ENCODE results near the gene URI1. TPM values are rescaled to one million over a fixed set of nuclear protein-coding genes. Genes with fewer than 3 reads are reported as not detected.

URI1 gene
- total RNA-seq (10 to 100 TPM; 54.6 to 69.2 (median 60.6) TPM), polyA plus RNA-seq (10 to 100 TPM; 20.8 to 34.2 (median 29.1) TPM)

DNA sequence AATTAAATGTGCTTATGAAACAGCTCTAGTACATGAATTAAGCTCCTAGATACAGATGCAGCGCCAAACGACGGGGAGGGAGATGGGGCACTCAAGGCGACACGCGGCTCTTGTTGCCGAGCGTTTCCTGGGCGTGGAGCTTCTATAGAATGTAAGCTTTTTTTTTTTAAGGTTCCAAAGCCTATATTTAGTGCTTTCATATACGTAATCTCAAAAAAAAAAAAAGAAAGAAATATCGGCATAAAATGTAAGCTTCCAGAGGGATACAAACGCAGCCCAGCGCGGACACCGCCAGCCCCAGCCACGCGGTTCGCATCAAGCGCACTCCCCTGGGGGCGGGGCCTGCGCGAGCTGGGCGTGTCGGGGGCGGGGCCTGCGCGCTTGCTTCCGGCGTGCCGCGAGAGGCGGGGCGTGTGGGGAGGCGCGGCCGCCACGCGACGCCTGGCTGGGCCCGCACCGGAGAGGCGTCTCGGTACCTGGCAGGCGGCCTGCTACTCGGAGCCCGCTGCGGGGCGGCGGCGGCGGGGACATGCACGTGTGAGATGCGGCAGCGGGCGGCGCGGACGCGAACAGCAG lies at the start of gene URI1:
TSS of gene URI1 (plus strand) at position 412 of the 576 bp plus-strand sequence. CDS start 309 bp downstream, outside the sequence.
- WGBS, 2 donors, result 0 to 1% methylated on average over 59 of the region's 59 CpGs
- peak; percentile 39 to 80 (median 59) for TF ChIP-seq POLR2AphosphoS5 (IDR thresholded peaks at IDR 0.05)
- no peak for TF ChIP-seq EP300 (IDR thresholded peaks at IDR 0.05)
- Histone ChIP-seq H3K4me1 (peaks cover 0 to 44% (median 35%) of the 10 kb centered on the region in 4 donors), H3K27ac (peak within 1 kb of the TSS; percentile 80 to 84 (median 82)), H3K9me3 (no peaks in the 10 kb centered on the region), H3K4me3 (peak within 1 kb of the TSS; percentile 74 to 93 (median 88)), H3K36me3 (no peaks in the 10 kb centered on the region), H3K27me3 (no peaks in the 10 kb centered on the region)
- DNase-seq, result peak; percentile 94
- intact Hi-C loops (cut with DNase I), result loop anchor here (2.0 to 5.0 kb wide), 3 partner anchors 97 to 275 kb away; partner anchors contain the start of genes CCNE1 and PLEKHF1

GRCh38 chr19:29893606-29894284 lies 48.3 kb upstream of the URI1 start:
- Histone ChIP-seq H3K36me3 (no peaks in the 10 kb centered on the region), H3K9me3 (no peaks in the 10 kb centered on the region), H3K27ac (no peak overlapping the region), H3K4me3 (no peak overlapping the region), H3K27me3 (no peaks in the 10 kb centered on the region), H3K4me1 (no peaks in the 10 kb centered on the region)
- TF ChIP-seq POLR2A (IDR thresholded peaks at IDR 0.05), result no peak
- no peak for TF ChIP-seq EP300 (IDR thresholded peaks at IDR 0.05)
- no peak for TF ChIP-seq POLR2AphosphoS5 (IDR thresholded peaks at IDR 0.05)
- no peak for TF ChIP-seq CTCF (IDR thresholded peaks at IDR 0.05)
- peak; percentile 36 for DNase-seq
- WGBS, 2 donors, result 74 to 81% methylated on average over 11 of the region's 11 CpGs
- intact Hi-C loops (cut with DNase I), result no loop called here

DNA sequence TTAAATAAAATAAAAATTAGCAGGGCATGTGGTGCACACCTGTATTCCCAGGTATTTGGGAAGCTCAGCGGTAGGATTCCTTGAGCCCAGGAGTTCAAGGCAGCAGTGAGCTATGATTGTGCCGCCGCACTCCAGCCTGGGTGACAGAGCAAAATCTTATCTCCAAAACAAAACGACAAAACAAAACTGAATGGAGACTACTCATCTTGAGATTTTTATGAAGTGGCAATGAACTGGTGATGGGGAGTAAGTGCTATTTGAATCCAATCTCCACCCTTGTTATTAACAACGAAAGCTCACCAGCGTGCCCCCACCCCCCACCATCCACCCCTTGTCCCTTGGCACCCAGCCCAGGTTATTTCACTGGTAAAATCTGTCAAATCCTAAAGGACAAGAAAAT lies 45.2 kb upstream of the URI1 start:
- Histone ChIP-seq H3K4me3 (no peak overlapping the region), H3K27me3 (no peaks in the 10 kb centered on the region), H3K36me3 (no peaks in the 10 kb centered on the region), H3K27ac (no peak overlapping the region), H3K9me3 (no peaks in the 10 kb centered on the region), H3K4me1 (no peaks in the 10 kb centered on the region)
- 17 to 48% methylated on average over 6 of the region's 6 CpGs for WGBS, 2 donors
- intact Hi-C loops (cut with DNase I), result no loop called here
- TF ChIP-seq EP300 (IDR thresholded peaks at IDR 0.05) (no peak), CTCF (IDR thresholded peaks at IDR 0.05) (no peak), POLR2AphosphoS5 (IDR thresholded peaks at IDR 0.05) (no peak), POLR2A (IDR thresholded peaks at IDR 0.05) (no peak)
- no peak for DNase-seq

DNA sequence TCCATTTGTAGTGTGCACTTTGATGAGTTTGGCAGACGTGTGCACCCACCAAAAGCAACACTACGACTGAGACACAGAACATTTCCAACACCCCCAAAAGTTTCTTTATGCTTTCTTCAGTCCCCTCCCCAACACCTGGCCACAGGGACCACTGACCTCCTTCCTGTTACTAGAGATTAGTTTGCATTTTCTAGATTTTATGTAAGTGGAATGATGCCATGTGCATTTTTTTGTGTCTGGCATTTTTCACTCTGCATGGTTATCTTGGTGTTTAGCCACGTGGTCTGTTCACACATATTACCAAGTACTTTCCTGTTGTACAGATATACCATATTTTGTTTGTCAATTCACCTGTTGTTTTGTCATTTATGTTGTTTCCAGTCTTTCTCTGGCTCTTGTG lies 44.6 kb upstream of the URI1 start:
- WGBS, 2 donors, result 45 to 58% methylated on average over 3 of the region's 3 CpGs

More for the DNA sequence above, 44.6 kb upstream of the URI1 start:
- Histone ChIP-seq H3K36me3 (no peaks in the 10 kb centered on the region), H3K27me3 (no peaks in the 10 kb centered on the region), H3K4me1 (no peaks in the 10 kb centered on the region), H3K27ac (no peak overlapping the region), H3K9me3 (no peaks in the 10 kb centered on the region), H3K4me3 (no peak overlapping the region)
- TF ChIP-seq POLR2AphosphoS5 (IDR thresholded peaks at IDR 0.05), result no peak
- no peak for TF ChIP-seq EP300 (IDR thresholded peaks at IDR 0.05)
- no peak for TF ChIP-seq POLR2A (IDR thresholded peaks at IDR 0.05)
- no peak for TF ChIP-seq CTCF (IDR thresholded peaks at IDR 0.05)
- intact Hi-C loops (cut with DNase I), result no loop called here
- DNase-seq, result no peak

Data from sigmoid colon (tissue), 7 donors.